GM12891 (cell line): ENCODE data around the gene LY6G6C.

Source experiments
- DNase-seq: peaks from one replicate; pipeline ENCODE4 v3.0.0; 2011; ENCODE audit warnings: low spot score; ENCODE audit not compliant: insufficient read length
- FAIRE-seq: peaks from 2 replicates; lab custom pipeline; 2011; peaks lifted over from hg19 to GRCh38; lab: Jason Lieb, UNC
- PAX5 ChIP-seq: IDR thresholded peaks from 2 replicates; pipeline ENCODE4 v1.6.1; 2011; ENCODE audit warnings: low read length, moderate library complexity, mild to moderate bottlenecking; ENCODE audit not compliant: insufficient read depth, severe bottlenecking
- POLR2A ChIP-seq: IDR thresholded peaks from 2 replicates; pipeline ENCODE4 v1.6.1; 2011; ENCODE audit warnings: low read depth, low read length, control low read depth
- POLR2AphosphoS5 ChIP-seq: IDR thresholded peaks from 2 replicates; pipeline ENCODE4 v1.6.1; 2011; ENCODE audit warnings: low read depth, low read length, control low read depth
- POU2F2 ChIP-seq: IDR thresholded peaks from 2 replicates; pipeline ENCODE4 v1.6.1; 2011; ENCODE audit warnings: low read depth, mild to moderate bottlenecking, control low read depth, low read length, moderate library complexity
- SPI1 ChIP-seq: IDR thresholded peaks from 2 replicates; pipeline ENCODE4 v1.6.1; 2011; ENCODE audit warnings: low read depth, low read length, control low read depth
- TAF1 ChIP-seq: IDR thresholded peaks from 2 replicates; pipeline ENCODE4 v1.6.1; 2011; ENCODE audit warnings: low read depth, low read length, control low read depth

LY6G6C gene

DNA sequence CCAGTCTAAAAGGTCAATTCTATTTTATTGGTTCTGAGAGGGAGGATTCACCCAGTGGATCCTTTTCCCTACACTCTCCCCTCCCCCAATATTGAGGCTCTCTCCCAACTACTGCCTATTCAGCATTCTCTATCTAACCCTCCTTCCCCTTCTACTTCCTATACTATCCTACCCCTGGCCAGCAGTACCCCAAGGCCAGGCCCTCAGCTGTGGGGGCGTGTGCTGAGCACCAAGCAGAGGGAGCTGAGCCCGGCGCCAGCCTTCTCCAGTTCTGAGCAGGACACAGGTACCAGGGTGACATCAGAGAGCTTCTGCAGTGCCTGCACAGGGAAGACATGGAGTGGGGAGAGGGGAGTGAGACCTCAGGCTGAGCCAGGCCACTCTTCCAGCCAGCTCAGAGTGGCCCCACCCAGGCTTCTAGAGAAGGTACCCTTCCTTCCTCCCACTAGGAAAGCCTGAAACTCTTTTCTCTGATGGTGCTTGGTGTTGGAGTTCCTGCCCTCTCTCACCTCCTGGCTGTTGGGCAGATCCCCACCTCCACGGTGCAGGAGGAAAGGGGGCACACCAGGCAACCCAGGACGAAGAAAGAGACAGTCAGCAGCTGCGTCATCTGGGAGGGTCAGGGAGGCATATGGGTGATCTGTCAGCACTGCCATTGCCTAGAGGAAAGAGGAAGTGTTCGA lies 5.6 kb upstream of the LY6G6C start:
- FAIRE-seq, result peak; percentile 95
- DNase-seq, result peak; percentile 87
- TF ChIP-seq POLR2AphosphoS5 (no peak), POU2F2 (no peak), TAF1 (no peak), SPI1 (peak; percentile 99)

DNA sequence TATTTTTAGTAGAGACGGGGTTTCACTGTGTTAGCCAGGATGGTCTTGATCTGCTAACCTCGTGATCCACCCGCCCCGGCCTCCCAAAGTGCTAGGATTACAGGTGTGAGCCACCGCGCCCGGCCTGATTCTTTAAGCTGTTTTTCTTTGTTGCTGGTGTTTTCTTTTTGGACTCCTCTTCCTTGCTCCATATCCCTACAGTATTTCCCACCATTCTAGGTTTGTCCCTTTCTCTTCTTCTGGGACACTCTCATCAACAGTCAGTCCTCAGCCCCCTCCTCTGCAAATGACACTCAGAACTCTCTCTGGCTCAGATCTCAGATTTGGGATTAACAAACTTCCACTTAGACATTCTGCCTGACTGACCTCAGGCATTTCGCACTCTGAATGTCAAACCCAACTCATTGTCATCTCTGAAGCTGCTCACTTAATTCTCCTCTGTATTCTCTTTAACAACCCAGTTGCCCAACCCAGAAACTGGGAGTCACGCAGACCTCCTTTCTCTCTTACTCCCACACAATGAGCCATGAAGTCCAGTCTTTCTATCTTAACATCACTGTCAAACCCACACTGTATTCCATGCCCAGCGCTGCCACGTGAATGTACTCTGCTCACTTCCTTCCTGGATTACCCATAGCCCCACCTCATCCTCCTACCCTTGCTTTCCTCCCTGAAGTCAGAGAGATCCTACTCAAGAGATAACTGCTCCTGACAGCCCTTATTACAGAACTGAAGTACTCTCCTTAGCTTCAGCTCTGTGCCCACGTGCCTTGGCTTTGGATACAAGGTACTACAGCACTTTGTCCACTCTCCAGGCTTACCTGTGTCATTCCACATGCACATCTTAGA lies 4.2 kb upstream of the LY6G6C start:
- no peak for DNase-seq
- TF ChIP-seq POU2F2, result no peak
- no peak for TF ChIP-seq PAX5
- TF ChIP-seq SPI1, result no peak
- TF ChIP-seq TAF1, result no peak
- TF ChIP-seq POLR2A, result no peak
- TF ChIP-seq POLR2AphosphoS5, result no peak
- no peak for FAIRE-seq

- DNase-seq (no peak), FAIRE-seq (no peak)
- no peak for TF ChIP-seq POU2F2
- no peak for TF ChIP-seq POLR2AphosphoS5
- TF ChIP-seq POLR2A, result no peak
- no peak for TF ChIP-seq PAX5
- no peak for TF ChIP-seq TAF1
- no peak for TF ChIP-seq SPI1
Observed at GRCh38 chr6:31723980-31724691, 2.6 kb upstream of the LY6G6C start.

DNA sequence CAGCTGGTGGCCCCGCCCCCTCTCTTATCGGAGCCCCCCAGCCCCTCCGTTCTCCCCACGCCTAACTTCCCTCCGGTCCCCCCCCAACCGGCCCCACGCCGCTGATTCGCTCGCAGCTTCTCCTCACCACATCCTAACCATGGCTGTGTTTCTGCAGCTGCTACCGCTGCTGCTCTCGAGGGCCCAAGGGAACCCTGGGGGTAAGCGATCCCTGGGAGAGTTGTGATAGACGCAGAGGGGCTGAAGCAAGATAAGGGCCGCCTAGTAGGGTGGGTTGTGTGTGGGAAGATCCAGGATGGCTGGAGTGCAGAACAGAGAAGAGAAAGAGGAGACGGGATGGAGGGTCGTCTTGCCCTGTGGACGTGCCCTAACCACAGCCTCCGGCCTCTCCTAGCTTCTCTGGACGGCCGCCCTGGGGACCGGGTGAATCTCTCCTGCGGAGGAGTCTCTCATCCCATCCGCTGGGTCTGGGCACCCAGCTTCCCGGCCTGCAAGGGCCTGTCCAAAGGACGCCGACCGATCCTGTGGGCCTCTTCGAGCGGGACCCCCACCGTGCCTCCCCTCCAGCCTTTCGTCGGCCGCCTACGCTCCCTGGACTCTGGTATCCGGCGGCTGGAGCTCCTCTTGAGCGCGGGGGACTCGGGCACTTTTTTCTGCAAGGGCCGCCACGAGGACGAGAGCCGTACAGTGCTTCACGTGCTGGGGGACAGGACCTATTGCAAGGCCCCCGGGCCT lies 1.9 kb upstream of the LY6G6C start, which contains the start of gene MPIG6B:
TSS of gene MPIG6B (plus strand) at position 129 of the 735 bp plus-strand sequence. CDS start at position 140, 11 bp downstream.
- DNase-seq, result no peak
- TF ChIP-seq POU2F2 (no peak), POLR2A (no peak), POLR2AphosphoS5 (no peak), TAF1 (no peak), PAX5 (no peak), SPI1 (no peak)
- FAIRE-seq, result no peak

GRCh38 chr6:31722173-31722572 lies 627 bp upstream of the LY6G6C start:
- DNase-seq, result no peak
- TF ChIP-seq TAF1, result no peak
- no peak for TF ChIP-seq POLR2A
- TF ChIP-seq POU2F2, result no peak
- no peak for TF ChIP-seq SPI1
- no peak for TF ChIP-seq POLR2AphosphoS5
- TF ChIP-seq PAX5, result no peak

GRCh38 chr6:31720196-31720770 lies 1.3 kb downstream of the LY6G6C start:
- no peak for FAIRE-seq
- no peak for DNase-seq
- TF ChIP-seq SPI1 (no peak), POLR2A (no peak), POU2F2 (no peak), PAX5 (no peak), POLR2AphosphoS5 (no peak)

More at GRCh38 chr6:31722173-31722572, 627 bp upstream of the LY6G6C start:
- FAIRE-seq, result no peak

- DNase-seq (no peak), FAIRE-seq (no peak)
- TF ChIP-seq POLR2A (no peak), TAF1 (no peak), POLR2AphosphoS5 (no peak), SPI1 (no peak), POU2F2 (no peak), PAX5 (no peak)
Observed at GRCh38 chr6:31719001-31719400, 2.5 kb downstream of the LY6G6C start.

- FAIRE-seq (no peak), DNase-seq (no peak)
- TF ChIP-seq POU2F2, result no peak
- no peak for TF ChIP-seq POLR2AphosphoS5
- no peak for TF ChIP-seq PAX5
- no peak for TF ChIP-seq TAF1
- TF ChIP-seq SPI1, result no peak
- TF ChIP-seq POLR2A, result no peak
Observed at GRCh38 chr6:31718265-31718664, 3.3 kb downstream of the LY6G6C start.

- no peak for TF ChIP-seq POU2F2
- TF ChIP-seq PAX5, result no peak
- no peak for TF ChIP-seq TAF1
- no peak for TF ChIP-seq POLR2AphosphoS5
- TF ChIP-seq SPI1, result no peak
- no peak for TF ChIP-seq POLR2A
- FAIRE-seq, result no peak
- no peak for DNase-seq
Observed at GRCh38 chr6:31717499-31718222, 3.9 kb downstream of the LY6G6C start.
